GM11168 (cell line): ENCODE measurements around the gene ZNF518A.

Experiments used
- in situ Hi-C: fragments of 300-500 bp; cut with MboI; formaldehyde crosslinking; loops from one replicate; pipeline ENCODE4 v1.12.0; 2022; ENCODE audit warnings: low sequenced_read_pairs; ENCODE audit not compliant: unreplicated experiment

Gene ZNF518A

GRCh38 chr10:96129387-96130325 lies at the start of gene ZNF518A:
Gene ZNF518A (plus strand): TSS chr10:96130297. CDS start chr10:96156323, 26,026 bp downstream.
- in situ Hi-C loops = no loop called here

- in situ Hi-C loops = no loop called here
Measured at GRCh38 chr10:96082153-96082552, 47.9 kb upstream of the ZNF518A start.

- in situ Hi-C loops = no loop called here
Measured at GRCh38 chr10:96082748-96083147, 47.3 kb upstream of the ZNF518A start.

- in situ Hi-C loops = no loop called here
Measured at GRCh38 chr10:96089116-96089515, 41.0 kb upstream of the ZNF518A start.

GRCh38 chr10:96089670-96090462 lies 40.2 kb upstream of the ZNF518A start:
- in situ Hi-C loops = no loop called here

GRCh38 chr10:96090463-96090800 lies 39.7 kb upstream of the ZNF518A start:
- in situ Hi-C loops = no loop called here

- in situ Hi-C loops = no loop called here
Measured at GRCh38 chr10:96092999-96093767, 36.9 kb upstream of the ZNF518A start.

- in situ Hi-C loops = no loop called here
Measured at GRCh38 chr10:96093948-96094347, 36.1 kb upstream of the ZNF518A start.

GRCh38 chr10:96096958-96097357 lies 33.1 kb upstream of the ZNF518A start:
- in situ Hi-C loops = no loop called here

- in situ Hi-C loops = no loop called here
Measured at GRCh38 chr10:96097865-96098264, 32.2 kb upstream of the ZNF518A start.

- in situ Hi-C loops = no loop called here
Measured at GRCh38 chr10:96107623-96108038, 22.5 kb upstream of the ZNF518A start.

GRCh38 chr10:96112531-96112930 lies 17.6 kb upstream of the ZNF518A start:
- in situ Hi-C loops = no loop called here

GRCh38 chr10:96118604-96119450 lies 11.3 kb upstream of the ZNF518A start:
- in situ Hi-C loops = no loop called here

GRCh38 chr10:96122824-96123223 lies 7.3 kb upstream of the ZNF518A start:
- in situ Hi-C loops = no loop called here

- in situ Hi-C loops = no loop called here
Measured at GRCh38 chr10:96124230-96125141, 5.6 kb upstream of the ZNF518A start.

GRCh38 chr10:96125142-96125515 lies 5.0 kb upstream of the ZNF518A start:
- in situ Hi-C loops = no loop called here

GRCh38 chr10:96130326-96130995 lies 364 bp downstream of the ZNF518A start:
- in situ Hi-C loops = no loop called here

GRCh38 chr10:96131621-96132020 lies 1.5 kb downstream of the ZNF518A start:
- in situ Hi-C loops = no loop called here
